Jurkat, Clone E6-1 (cell line): ENCODE results near the gene USP50.
"Not testable (repeated sequence)": the region's sequence is repeated elsewhere in the genome, so short reads cannot be mapped to it uniquely, and the experiment has no call there.

Experiments used
- DNase-seq: peaks from one replicate; pipeline ENCODE4 v3.0.0-alpha.2; 2011; ENCODE audit warnings: low read depth, low spot score
- H3K4me3 ChIP-seq: 2 replicates; pipeline ENCODE4 v1.5.1; 2011; ENCODE audit warnings: mild to moderate bottlenecking, low read length, control low read depth, moderate library complexity

The USP50 gene

GRCh38 chr15:50513001-50513400 lies 33.5 kb downstream of the USP50 start:
- H3K4me3 ChIP-seq, result no peak overlapping the region
- no peak for DNase-seq

GRCh38 chr15:50506121-50506520 lies 40.3 kb downstream of the USP50 start:
- no peak overlapping the region for H3K4me3 ChIP-seq
- no peak for DNase-seq

GRCh38 chr15:50505656-50506055 lies 40.8 kb downstream of the USP50 start:
- not testable (repeated sequence) for DNase-seq, H3K4me3 ChIP-seq

GRCh38 chr15:50503144-50503543 lies 43.3 kb downstream of the USP50 start:
- DNase-seq, result no peak
- no peak overlapping the region for H3K4me3 ChIP-seq

- no peak for DNase-seq
- H3K4me3 ChIP-seq, result no peak overlapping the region
These were observed 44.7 kb downstream of the USP50 start for GRCh38 chr15:50501815-50502214.

GRCh38 chr15:50500352-50500751 lies 46.1 kb downstream of the USP50 start:
- DNase-seq, result no peak
- H3K4me3 ChIP-seq, result no peak overlapping the region

GRCh38 chr15:50496692-50497091 lies 49.8 kb downstream of the USP50 start:
- DNase-seq, result no peak
- H3K4me3 ChIP-seq, result no peak overlapping the region

GRCh38 chr15:50494547-50494946 lies 51.9 kb downstream of the USP50 start:
- not testable (repeated sequence) for H3K4me3 ChIP-seq, DNase-seq

- H3K4me3 ChIP-seq, result no peak overlapping the region
- no peak for DNase-seq
These were observed 52.8 kb downstream of the USP50 start for GRCh38 chr15:50493625-50494024.

- no peak for DNase-seq
- no peak overlapping the region for H3K4me3 ChIP-seq
These were observed 59.2 kb downstream of the USP50 start for GRCh38 chr15:50487287-50487686.

- H3K4me3 ChIP-seq, result no peak overlapping the region
- no peak for DNase-seq
These were observed 61.1 kb downstream of the USP50 start for GRCh38 chr15:50485389-50485788.

GRCh38 chr15:50484781-50485180 lies 61.7 kb downstream of the USP50 start:
- no peak overlapping the region for H3K4me3 ChIP-seq
- DNase-seq, result no peak

GRCh38 chr15:50476143-50476542 lies 70.3 kb downstream of the USP50 start:
- no peak for DNase-seq
- no peak overlapping the region for H3K4me3 ChIP-seq

GRCh38 chr15:50471072-50471471 lies 75.4 kb downstream of the USP50 start:
- no peak overlapping the region for H3K4me3 ChIP-seq
- no peak for DNase-seq

- no peak for DNase-seq
- H3K4me3 ChIP-seq, result no peak overlapping the region
These were observed 82.8 kb downstream of the USP50 start for GRCh38 chr15:50463423-50464358.

- H3K4me3 ChIP-seq, result no peak overlapping the region
- no peak for DNase-seq
These were observed 87.9 kb downstream of the USP50 start for GRCh38 chr15:50458348-50459112.

GRCh38 chr15:50452927-50453326 lies 93.5 kb downstream of the USP50 start:
- H3K4me3 ChIP-seq, result no peak overlapping the region
- DNase-seq, result no peak
